ENCODE data around the gene FBXW2. TPM values are rescaled to one million over a fixed set of nuclear protein-coding genes. Genes with fewer than 3 reads are reported as not detected.

The FBXW2 gene
- polyA plus RNA-seq, 1 of the 3 experiments (the other 2 are of a cell fraction): 40.1 TPM

DNA sequence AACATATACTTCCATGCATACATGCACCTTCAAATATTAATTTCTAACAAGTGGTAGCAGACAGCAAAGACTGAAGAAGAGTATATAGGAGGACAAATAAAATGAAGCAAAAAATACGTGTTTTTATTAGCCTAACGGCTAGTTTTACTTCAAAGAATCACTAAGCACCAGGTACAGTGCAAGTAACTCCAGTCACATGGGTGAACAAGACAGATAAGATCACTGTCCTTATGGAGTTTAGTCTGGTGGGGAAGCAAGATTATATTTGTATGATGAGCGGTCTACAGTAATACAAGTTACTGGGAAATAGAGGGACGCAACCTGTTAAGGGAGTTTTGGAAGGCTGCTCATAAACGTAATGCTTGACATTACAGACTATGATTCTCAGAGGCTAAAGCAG is 16.0 kb downstream of the FBXW2 start:
- TF ChIP-seq FOXM1 (IDR thresholded peaks at IDR 0.05; ENCODE audit: low read depth) (no peak), ELF1 (IDR thresholded peaks at IDR 0.05) (no peak), EP300 (IDR thresholded peaks at IDR 0.05; ENCODE audit: borderline replicate concordance in 1 of 2, low read depth in 1 of 2, low read length in 1 of 2) (no peak), NFIC (IDR thresholded peaks at IDR 0.05; ENCODE audit: borderline replicate concordance) (no peak), TCF12 (IDR thresholded peaks at IDR 0.05) (no peak), JUND (IDR thresholded peaks at IDR 0.05) (no peak), RCOR1 (IDR thresholded peaks at IDR 0.05; ENCODE audit: low read length) (no peak), FOSL2 (IDR thresholded peaks at IDR 0.05; ENCODE audit: borderline replicate concordance, low read depth) (no peak), EZH2phosphoT487 (IDR thresholded peaks at IDR 0.05; ENCODE audit: borderline replicate concordance, low read depth) (no peak), RFX5 (IDR thresholded peaks at IDR 0.05; ENCODE audit: low read length) (no peak), CHD2 (IDR thresholded peaks at IDR 0.05; ENCODE audit: low read length, partially characterized antibody) (no peak), SIN3A (IDR thresholded peaks at IDR 0.05; ENCODE audit: borderline replicate concordance, low read depth, low read length) (no peak), RAD21 (IDR thresholded peaks at IDR 0.05; ENCODE audit: low read length) (no peak), TAF1 (IDR thresholded peaks at IDR 0.05; ENCODE audit: borderline replicate concordance, low read depth, low read length) (no peak), MEF2A (IDR thresholded peaks at IDR 0.05; ENCODE audit: borderline replicate concordance, low read depth) (no peak), NRF1 (IDR thresholded peaks at IDR 0.05; ENCODE audit: low read depth, low read length) (no peak)
- TF ChIP-seq, protein P1, sequence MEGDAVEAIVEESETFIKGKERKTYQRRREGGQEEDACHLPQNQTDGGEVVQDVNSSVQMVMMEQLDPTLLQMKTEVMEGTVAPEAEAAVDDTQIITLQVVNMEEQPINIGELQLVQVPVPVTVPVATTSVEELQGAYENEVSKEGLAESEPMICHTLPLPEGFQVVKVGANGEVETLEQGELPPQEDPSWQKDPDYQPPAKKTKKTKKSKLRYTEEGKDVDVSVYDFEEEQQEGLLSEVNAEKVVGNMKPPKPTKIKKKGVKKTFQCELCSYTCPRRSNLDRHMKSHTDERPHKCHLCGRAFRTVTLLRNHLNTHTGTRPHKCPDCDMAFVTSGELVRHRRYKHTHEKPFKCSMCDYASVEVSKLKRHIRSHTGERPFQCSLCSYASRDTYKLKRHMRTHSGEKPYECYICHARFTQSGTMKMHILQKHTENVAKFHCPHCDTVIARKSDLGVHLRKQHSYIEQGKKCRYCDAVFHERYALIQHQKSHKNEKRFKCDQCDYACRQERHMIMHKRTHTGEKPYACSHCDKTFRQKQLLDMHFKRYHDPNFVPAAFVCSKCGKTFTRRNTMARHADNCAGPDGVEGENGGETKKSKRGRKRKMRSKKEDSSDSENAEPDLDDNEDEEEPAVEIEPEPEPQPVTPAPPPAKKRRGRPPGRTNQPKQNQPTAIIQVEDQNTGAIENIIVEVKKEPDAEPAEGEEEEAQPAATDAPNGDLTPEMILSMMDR (IDR thresholded peaks at IDR 0.05): no peak
- TF ChIP-seq, protein P2, sequence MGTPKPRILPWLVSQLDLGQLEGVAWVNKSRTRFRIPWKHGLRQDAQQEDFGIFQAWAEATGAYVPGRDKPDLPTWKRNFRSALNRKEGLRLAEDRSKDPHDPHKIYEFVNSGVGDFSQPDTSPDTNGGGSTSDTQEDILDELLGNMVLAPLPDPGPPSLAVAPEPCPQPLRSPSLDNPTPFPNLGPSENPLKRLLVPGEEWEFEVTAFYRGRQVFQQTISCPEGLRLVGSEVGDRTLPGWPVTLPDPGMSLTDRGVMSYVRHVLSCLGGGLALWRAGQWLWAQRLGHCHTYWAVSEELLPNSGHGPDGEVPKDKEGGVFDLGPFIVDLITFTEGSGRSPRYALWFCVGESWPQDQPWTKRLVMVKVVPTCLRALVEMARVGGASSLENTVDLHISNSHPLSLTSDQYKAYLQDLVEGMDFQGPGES (IDR thresholded peaks at IDR 0.05; ENCODE audit: low read depth, low read length): no peak
- TF ChIP-seq, protein P3, sequence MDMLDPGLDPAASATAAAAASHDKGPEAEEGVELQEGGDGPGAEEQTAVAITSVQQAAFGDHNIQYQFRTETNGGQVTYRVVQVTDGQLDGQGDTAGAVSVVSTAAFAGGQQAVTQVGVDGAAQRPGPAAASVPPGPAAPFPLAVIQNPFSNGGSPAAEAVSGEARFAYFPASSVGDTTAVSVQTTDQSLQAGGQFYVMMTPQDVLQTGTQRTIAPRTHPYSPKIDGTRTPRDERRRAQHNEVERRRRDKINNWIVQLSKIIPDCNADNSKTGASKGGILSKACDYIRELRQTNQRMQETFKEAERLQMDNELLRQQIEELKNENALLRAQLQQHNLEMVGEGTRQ (IDR thresholded peaks at IDR 0.05; ENCODE audit: borderline replicate concordance, low read depth, low read length): no peak
- TF ChIP-seq, protein P4, sequence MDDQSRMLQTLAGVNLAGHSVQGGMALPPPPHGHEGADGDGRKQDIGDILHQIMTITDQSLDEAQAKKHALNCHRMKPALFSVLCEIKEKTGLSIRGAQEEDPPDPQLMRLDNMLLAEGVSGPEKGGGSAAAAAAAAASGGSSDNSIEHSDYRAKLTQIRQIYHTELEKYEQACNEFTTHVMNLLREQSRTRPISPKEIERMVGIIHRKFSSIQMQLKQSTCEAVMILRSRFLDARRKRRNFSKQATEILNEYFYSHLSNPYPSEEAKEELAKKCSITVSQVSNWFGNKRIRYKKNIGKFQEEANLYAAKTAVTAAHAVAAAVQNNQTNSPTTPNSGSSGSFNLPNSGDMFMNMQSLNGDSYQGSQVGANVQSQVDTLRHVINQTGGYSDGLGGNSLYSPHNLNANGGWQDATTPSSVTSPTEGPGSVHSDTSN (IDR thresholded peaks at IDR 0.05): no peak
- DNase-seq: no peak
- no peak overlapping the region for H3K9ac ChIP-seq
- 0 out of 2 replicates have a peak, but pooled peaks cover 4% of the 10 kb centered on the region for H4K20me1 ChIP-seq (ENCODE audit: insufficient read depth)
- no peak overlapping the region for H3K4me2 ChIP-seq
- peaks cover 39% of the 10 kb centered on the region for H3K79me2 ChIP-seq (ENCODE audit: insufficient read depth)
- 96% methylated on average over 5 of the region's 5 CpGs for WGBS (ENCODE audit: low lambda C conversion rate)
- H3K27ac ChIP-seq (ENCODE audit: low read depth in 2 of 2, low read length in 1 of 2): no peak overlapping the region
- ChIA-PET CTCF (interaction anchor here (0.7 to 0.8 kb wide), 2 partner anchors 10 to 17 kb away, joined by 3 to 4 read pairs; no protein-coding TSS in a partner anchor), POLR2A (no interaction called here)
- no peak overlapping the region for H2AFZ ChIP-seq (ENCODE audit: low read depth)
- H3F3A ChIP-seq (replicated peaks; ENCODE audit: insufficient read depth): peaks cover 4% of the 10 kb centered on the region
- H3K4me1 ChIP-seq (ENCODE audit: control insufficient read depth in 1 of 2, insufficient read depth in 2 of 2, low read depth in 1 of 2, low read length in 1 of 2): no peaks in the 10 kb centered on the region
- no peaks in the 10 kb centered on the region for H3K27me3 ChIP-seq (ENCODE audit: insufficient read depth)
- peaks cover 59 to 61% of the 10 kb centered on the region in 2 experiments for H3K36me3 ChIP-seq (replicated peaks in 1 of 2; ENCODE audit: control insufficient read depth in 1 of 2, insufficient read depth in 2 of 2, low read length in 1 of 2)
- no peaks in the 10 kb centered on the region for H3K9me2 ChIP-seq
- H3K4me3 ChIP-seq (ENCODE audit: low read depth in 2 of 2, low read length in 1 of 2): no peak overlapping the region
- H3K9me3 ChIP-seq: no peaks in the 10 kb centered on the region
